Stimulated activated CD8-positive, alpha-beta memory T cell treated with anti-CD3 and anti-CD28 coated beads, Interleukin-7, amount 100 ng/mL, for 4 hours (primary cell): ENCODE measurements around the gene NCBP1.

Experiments
- DNase-seq, 2 donors: peaks; one replicate each; pipeline ENCODE4 v3.0.0-alpha.2; 2020; ENCODE audit warnings: low read depth in 2 of 2

The NCBP1 gene

GRCh38 chr9:97711223-97711626 lies 77.6 kb downstream of the NCBP1 start:
- DNase-seq = no peak

- DNase-seq = no peak
Measured at GRCh38 chr9:97714435-97714834, 80.8 kb downstream of the NCBP1 start.

- DNase-seq = no peak
Measured at GRCh38 chr9:97717866-97718265, 84.2 kb downstream of the NCBP1 start.

- DNase-seq = no peak
Measured at GRCh38 chr9:97721396-97721795, 87.8 kb downstream of the NCBP1 start.

- DNase-seq = no peak
Measured at GRCh38 chr9:97722331-97722730, 88.7 kb downstream of the NCBP1 start.
